WTC11 (cell line): ENCODE data around the gene GPC6. TPM values are rescaled to one million over a fixed set of nuclear protein-coding genes. Genes with fewer than 3 reads are reported as not detected.

ENCODE experiments used
- ATAC-seq: fragments of 200-7000 bp; cut with Tn5 transposase; 2 replicates; pipeline ENCODE4 v1.10.0; 2021; ENCODE audit warnings: mild to moderate bottlenecking, moderate library complexity
- CTCF ChIA-PET: fragments of 300-600 bp; sonication (Branson Sonifier 250); formaldehyde crosslinking; loops from one replicate; lab custom pipeline; 2021; ENCODE audit warnings: antibody characterized with exemption; lab: Charles Lee
- POLR2A ChIA-PET: fragments of 350-600 bp; sonication (Branson Sonifier 250); formaldehyde crosslinking; loops from one replicate; lab custom pipeline; 2021; ENCODE audit warnings: antibody characterized with exemption; lab: Charles Lee
- DNase-seq: peaks from one replicate; pipeline ENCODE4 v3.0.0; 2021; ENCODE audit warnings: low spot score
- H3K27ac Mint-ChIP-seq: 2 replicates; pipeline ENCODE4 v1.8.0; 2021; ENCODE audit warnings: mixed read lengths
- H3K27me3 Mint-ChIP-seq: 2 replicates; pipeline ENCODE4 v1.8.0; 2021; ENCODE audit warnings: low read depth, mild to moderate bottlenecking, moderate library complexity, mixed read lengths
- H3K36me3 Mint-ChIP-seq: 2 replicates; pipeline ENCODE4 v1.8.0; 2021; ENCODE audit warnings: mixed read lengths
- H3K4me1 Mint-ChIP-seq: 2 replicates; pipeline ENCODE4 v1.8.0; 2022; ENCODE audit warnings: mixed read lengths
- H3K4me3 Mint-ChIP-seq: 2 replicates; pipeline ENCODE4 v1.8.0; 2021; ENCODE audit warnings: mild to moderate bottlenecking, moderate library complexity, mixed read lengths
- H3K9me3 Mint-ChIP-seq: 2 replicates; pipeline ENCODE4 v1.8.0; 2021; ENCODE audit warnings: mixed read lengths
- CREM ChIP-seq: sonication (generic); formaldehyde crosslinking; IDR thresholded peaks from 2 replicates; pipeline ENCODE4 v1.8.1; 2022; ENCODE audit warnings: mild to moderate bottlenecking, missing genetic modification reagents, moderate library complexity
- ELF4 ChIP-seq: sonication (generic); formaldehyde crosslinking; IDR thresholded peaks from 2 replicates; pipeline ENCODE4 v1.8.1; 2022; ENCODE audit warnings: low read depth, mild to moderate bottlenecking, moderate library complexity, missing genetic modification reagents
- MYBL2 ChIP-seq: sonication (generic); formaldehyde crosslinking; IDR thresholded peaks from 2 replicates; pipeline ENCODE4 v1.8.1; 2023; ENCODE audit warnings: mild to moderate bottlenecking, moderate library complexity, missing genetic modification reagents
- NR1H2 ChIP-seq: sonication (generic); formaldehyde crosslinking; IDR thresholded peaks from 2 replicates; pipeline ENCODE4 v1.9.0; 2021; ENCODE audit warnings: mild to moderate bottlenecking, moderate library complexity, missing genetic modification reagents
- NR2C2 ChIP-seq: sonication (generic); formaldehyde crosslinking; IDR thresholded peaks from 2 replicates; pipeline ENCODE4 v1.8.0; 2022; ENCODE audit warnings: mild to moderate bottlenecking, missing genetic modification reagents
- SMAD3 ChIP-seq: sonication (generic); formaldehyde crosslinking; IDR thresholded peaks from 2 replicates; pipeline ENCODE4 v1.8.0; 2022; ENCODE audit warnings: missing genetic modification reagents, mild to moderate bottlenecking, borderline replicate concordance
- SOX15 ChIP-seq: fragments of 250-450 bp; sonication (Bioruptor Pico); IDR thresholded peaks from 2 replicates; pipeline ENCODE4 v1.9.0; 2021; ENCODE audit warnings: mild to moderate bottlenecking
- SP1 ChIP-seq: sonication (generic); formaldehyde crosslinking; conservative IDR thresholded peaks from 2 replicates; pipeline ENCODE4 v1.8.1; 2022; ENCODE audit warnings: missing genetic modification reagents
- ZBTB21 ChIP-seq: sonication (generic); formaldehyde crosslinking; IDR thresholded peaks from 2 replicates; pipeline ENCODE4 v1.8.1; 2023; ENCODE audit warnings: mild to moderate bottlenecking, missing genetic modification reagents, borderline replicate concordance
- ZNF263 ChIP-seq: sonication (generic); formaldehyde crosslinking; IDR thresholded peaks from 2 replicates; pipeline ENCODE4 v1.8.1; 2022; ENCODE audit warnings: low read depth, mild to moderate bottlenecking, moderate library complexity, missing genetic modification reagents
- total RNA-seq: library from RNA; stranded (reverse); gene quantifications from 3 replicates; pipeline ENCODE4 v1.2.3, GENCODE V29; 2021
- TF ChIP-seq, protein P1 (sequence below): fragments of 250-450 bp; sonication (Bioruptor Pico); IDR thresholded peaks from 2 replicates; pipeline ENCODE4 v2.1.2; 2022; ENCODE audit warnings: mild to moderate bottlenecking, moderate library complexity
- TF ChIP-seq, protein P2 (sequence below): sonication (generic); formaldehyde crosslinking; IDR thresholded peaks from 2 replicates; pipeline ENCODE4 v1.8.1; 2022; ENCODE audit warnings: low read depth, missing genetic modification reagents, borderline replicate concordance
- TF ChIP-seq, protein P3 (sequence below): sonication (generic); formaldehyde crosslinking; IDR thresholded peaks from 2 replicates; pipeline ENCODE4 v1.8.0; 2022; ENCODE audit warnings: mild to moderate bottlenecking, missing genetic modification reagents
- TF ChIP-seq, protein P4 (sequence below): sonication (generic); formaldehyde crosslinking; IDR thresholded peaks from 2 replicates; pipeline ENCODE4 v1.8.0; 2022; ENCODE audit warnings: mild to moderate bottlenecking, missing genetic modification reagents
- TF ChIP-seq, protein P5 (sequence below): fragments of 200-600 bp; IDR thresholded peaks from 2 replicates; pipeline ENCODE4 v1.8.0; 2022; ENCODE audit warnings: antibody characterized with exemption
- TF ChIP-seq, protein P6 (sequence below): sonication (generic); formaldehyde crosslinking; IDR thresholded peaks from 2 replicates; pipeline ENCODE4 v1.8.1; 2023; ENCODE audit warnings: mild to moderate bottlenecking, missing genetic modification reagents
- TF ChIP-seq, protein P7 (sequence below): fragments of 250-450 bp; sonication (Bioruptor Pico); IDR thresholded peaks from 2 replicates; pipeline ENCODE4 v1.9.0; 2021; ENCODE audit warnings: moderate library complexity, mild to moderate bottlenecking, inconsistent platforms, borderline replicate concordance
- TF ChIP-seq, protein P8 (sequence below): sonication (generic); formaldehyde crosslinking; IDR thresholded peaks from 2 replicates; pipeline ENCODE4 v1.8.0; 2023; ENCODE audit warnings: missing genetic modification reagents, mild to moderate bottlenecking, borderline replicate concordance

The GPC6 gene
- total RNA-seq, 1 experiment from 2014 or later, result 19.5 TPM

DNA sequence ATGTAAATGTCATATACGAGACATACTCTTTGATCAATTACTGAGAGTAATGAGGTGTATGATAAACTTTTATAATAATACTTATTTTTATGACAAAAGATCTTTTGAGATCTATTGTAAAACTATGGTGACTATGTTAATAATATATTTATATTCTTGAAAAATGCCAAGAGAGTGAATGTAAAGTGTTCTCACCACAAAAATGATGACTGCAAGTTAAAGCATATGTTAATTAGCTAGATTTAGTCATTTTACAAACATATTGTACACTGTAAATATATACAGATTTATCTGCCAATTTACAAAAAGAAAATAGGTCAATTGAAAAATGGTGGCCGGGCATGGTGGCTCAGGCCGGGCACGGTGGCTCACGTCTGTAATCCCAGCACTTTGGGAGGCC lies 81.0 kb downstream of the GPC6 start (continued):
- TF ChIP-seq, protein P1, sequence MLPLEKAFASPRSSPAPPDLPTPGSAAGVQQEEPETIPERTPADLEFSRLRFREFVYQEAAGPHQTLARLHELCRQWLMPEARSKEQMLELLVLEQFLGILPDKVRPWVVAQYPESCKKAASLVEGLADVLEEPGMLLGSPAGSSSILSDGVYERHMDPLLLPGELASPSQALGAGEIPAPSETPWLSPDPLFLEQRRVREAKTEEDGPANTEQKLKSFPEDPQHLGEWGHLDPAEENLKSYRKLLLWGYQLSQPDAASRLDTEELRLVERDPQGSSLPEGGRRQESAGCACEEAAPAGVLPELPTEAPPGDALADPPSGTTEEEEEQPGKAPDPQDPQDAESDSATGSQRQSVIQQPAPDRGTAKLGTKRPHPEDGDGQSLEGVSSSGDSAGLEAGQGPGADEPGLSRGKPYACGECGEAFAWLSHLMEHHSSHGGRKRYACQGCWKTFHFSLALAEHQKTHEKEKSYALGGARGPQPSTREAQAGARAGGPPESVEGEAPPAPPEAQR (CRISPR knock-in tag), result no peak
- TF ChIP-seq, all 79 proteins: peak for 0

DNA sequence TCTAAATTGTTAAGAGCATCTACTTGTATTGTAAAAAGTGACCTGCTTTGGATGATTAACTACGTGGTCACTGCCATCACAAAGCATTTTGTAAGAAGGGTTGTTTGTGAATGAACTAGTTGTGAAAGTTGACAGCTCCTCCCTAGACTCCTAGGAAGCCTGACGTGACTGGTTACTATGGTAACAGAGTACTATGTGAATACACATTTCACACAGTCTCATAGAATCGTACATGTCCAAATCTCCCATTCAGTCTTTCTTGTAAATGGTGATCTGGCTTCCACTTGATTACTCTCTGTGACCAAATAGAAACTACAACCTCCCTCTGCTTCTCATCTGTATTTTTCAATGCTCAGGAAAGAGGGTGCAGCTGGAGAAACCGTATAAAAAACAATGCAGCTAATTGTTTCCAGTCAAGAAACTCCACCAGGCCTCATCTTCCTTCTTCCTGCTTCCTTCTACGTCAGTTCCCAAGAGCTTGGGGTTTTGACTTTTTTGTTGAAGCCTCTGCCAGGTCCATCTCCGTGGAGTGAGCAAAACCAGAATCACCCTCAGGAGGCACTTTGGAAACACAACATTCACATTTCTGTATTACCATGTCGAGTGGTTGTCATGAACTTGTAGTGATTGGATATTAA lies 83.4 kb downstream of the GPC6 start:
- TF ChIP-seq SOX15, result no peak
- TF ChIP-seq, protein P2, sequence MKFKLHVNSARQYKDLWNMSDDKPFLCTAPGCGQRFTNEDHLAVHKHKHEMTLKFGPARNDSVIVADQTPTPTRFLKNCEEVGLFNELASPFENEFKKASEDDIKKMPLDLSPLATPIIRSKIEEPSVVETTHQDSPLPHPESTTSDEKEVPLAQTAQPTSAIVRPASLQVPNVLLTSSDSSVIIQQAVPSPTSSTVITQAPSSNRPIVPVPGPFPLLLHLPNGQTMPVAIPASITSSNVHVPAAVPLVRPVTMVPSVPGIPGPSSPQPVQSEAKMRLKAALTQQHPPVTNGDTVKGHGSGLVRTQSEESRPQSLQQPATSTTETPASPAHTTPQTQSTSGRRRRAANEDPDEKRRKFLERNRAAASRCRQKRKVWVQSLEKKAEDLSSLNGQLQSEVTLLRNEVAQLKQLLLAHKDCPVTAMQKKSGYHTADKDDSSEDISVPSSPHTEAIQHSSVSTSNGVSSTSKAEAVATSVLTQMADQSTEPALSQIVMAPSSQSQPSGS (CRISPR knock-in tag), result no peak
- TF ChIP-seq MYBL2 (CRISPR knock-in tag), result no peak
- TF ChIP-seq SP1 (CRISPR knock-in tag), result no peak
- no peak for TF ChIP-seq CREM (CRISPR knock-in tag)
- TF ChIP-seq, protein P3, sequence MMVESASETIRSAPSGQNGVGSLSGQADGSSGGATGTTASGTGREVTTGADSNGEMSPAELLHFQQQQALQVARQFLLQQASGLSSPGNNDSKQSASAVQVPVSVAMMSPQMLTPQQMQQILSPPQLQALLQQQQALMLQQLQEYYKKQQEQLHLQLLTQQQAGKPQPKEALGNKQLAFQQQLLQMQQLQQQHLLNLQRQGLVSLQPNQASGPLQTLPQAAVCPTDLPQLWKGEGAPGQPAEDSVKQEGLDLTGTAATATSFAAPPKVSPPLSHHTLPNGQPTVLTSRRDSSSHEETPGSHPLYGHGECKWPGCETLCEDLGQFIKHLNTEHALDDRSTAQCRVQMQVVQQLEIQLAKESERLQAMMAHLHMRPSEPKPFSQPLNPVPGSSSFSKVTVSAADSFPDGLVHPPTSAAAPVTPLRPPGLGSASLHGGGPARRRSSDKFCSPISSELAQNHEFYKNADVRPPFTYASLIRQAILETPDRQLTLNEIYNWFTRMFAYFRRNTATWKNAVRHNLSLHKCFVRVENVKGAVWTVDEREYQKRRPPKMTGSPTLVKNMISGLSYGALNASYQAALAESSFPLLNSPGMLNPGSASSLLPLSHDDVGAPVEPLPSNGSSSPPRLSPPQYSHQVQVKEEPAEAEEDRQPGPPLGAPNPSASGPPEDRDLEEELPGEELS, result no peak
- TF ChIP-seq, protein P4, sequence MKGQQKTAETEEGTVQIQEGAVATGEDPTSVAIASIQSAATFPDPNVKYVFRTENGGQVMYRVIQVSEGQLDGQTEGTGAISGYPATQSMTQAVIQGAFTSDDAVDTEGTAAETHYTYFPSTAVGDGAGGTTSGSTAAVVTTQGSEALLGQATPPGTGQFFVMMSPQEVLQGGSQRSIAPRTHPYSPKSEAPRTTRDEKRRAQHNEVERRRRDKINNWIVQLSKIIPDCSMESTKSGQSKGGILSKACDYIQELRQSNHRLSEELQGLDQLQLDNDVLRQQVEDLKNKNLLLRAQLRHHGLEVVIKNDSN (CRISPR knock-in tag), result no peak
- TF ChIP-seq, protein P5, sequence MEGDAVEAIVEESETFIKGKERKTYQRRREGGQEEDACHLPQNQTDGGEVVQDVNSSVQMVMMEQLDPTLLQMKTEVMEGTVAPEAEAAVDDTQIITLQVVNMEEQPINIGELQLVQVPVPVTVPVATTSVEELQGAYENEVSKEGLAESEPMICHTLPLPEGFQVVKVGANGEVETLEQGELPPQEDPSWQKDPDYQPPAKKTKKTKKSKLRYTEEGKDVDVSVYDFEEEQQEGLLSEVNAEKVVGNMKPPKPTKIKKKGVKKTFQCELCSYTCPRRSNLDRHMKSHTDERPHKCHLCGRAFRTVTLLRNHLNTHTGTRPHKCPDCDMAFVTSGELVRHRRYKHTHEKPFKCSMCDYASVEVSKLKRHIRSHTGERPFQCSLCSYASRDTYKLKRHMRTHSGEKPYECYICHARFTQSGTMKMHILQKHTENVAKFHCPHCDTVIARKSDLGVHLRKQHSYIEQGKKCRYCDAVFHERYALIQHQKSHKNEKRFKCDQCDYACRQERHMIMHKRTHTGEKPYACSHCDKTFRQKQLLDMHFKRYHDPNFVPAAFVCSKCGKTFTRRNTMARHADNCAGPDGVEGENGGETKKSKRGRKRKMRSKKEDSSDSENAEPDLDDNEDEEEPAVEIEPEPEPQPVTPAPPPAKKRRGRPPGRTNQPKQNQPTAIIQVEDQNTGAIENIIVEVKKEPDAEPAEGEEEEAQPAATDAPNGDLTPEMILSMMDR, result no peak
- no peak for TF ChIP-seq ZBTB21 (CRISPR knock-in tag)
- DNase-seq, result no peak
- Mint-ChIP-seq H3K9me3 (no peaks in the 10 kb centered on the region), H3K4me1 (peaks cover 29% of the 10 kb centered on the region), H3K27me3 (no peaks in the 10 kb centered on the region), H3K4me3 (no peak overlapping the region), H3K27ac (no peak overlapping the region; the same call in 1 of the 2 replicates), H3K36me3 (no peaks in the 10 kb centered on the region)
- ChIA-PET CTCF (interaction anchor here (1.3 kb wide), 1 partner anchor 76 kb away, joined by 3 read pairs; no protein-coding TSS in a partner anchor), POLR2A (no interaction called here)
- no peak; the same call in 1 of the 2 replicates for ATAC-seq

DNA sequence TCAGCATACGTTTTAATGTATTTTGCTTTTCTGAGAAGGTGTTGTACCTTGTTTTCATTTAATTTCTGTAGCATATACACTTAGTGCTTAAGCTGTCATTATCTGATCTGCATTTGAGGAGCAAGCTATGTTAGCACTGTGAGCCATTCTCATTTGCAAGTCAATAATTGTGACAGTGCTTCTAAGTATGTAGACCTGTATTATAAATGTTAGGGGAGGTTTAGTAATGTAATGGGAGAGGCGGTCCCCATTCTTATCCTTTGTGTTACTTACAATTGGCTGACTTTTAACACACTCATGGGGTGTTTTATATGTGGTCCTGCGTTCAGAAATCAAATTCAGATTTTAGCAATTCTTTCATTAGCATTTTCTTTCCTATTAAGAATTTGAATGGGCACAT lies 90.2 kb downstream of the GPC6 start:
- CTCF ChIA-PET, result no interaction called here
- DNase-seq (no peak), ATAC-seq (peak; percentile 69)
- POLR2A ChIA-PET, result no interaction called here
- Mint-ChIP-seq H3K27ac (no peak overlapping the region; the same call in 1 of the 2 replicates), H3K9me3 (no peaks in the 10 kb centered on the region), H3K27me3 (no peaks in the 10 kb centered on the region), H3K4me3 (no peak overlapping the region), H3K36me3 (no peaks in the 10 kb centered on the region), H3K4me1 (peaks cover 58% of the 10 kb centered on the region)
- TF ChIP-seq ELF4 (CRISPR knock-in tag) (no peak), NR1H2 (no peak), SMAD3 (CRISPR knock-in tag) (no peak), ZNF263 (CRISPR knock-in tag) (no peak), NR2C2 (CRISPR knock-in tag) (no peak)
- TF ChIP-seq, protein P6, sequence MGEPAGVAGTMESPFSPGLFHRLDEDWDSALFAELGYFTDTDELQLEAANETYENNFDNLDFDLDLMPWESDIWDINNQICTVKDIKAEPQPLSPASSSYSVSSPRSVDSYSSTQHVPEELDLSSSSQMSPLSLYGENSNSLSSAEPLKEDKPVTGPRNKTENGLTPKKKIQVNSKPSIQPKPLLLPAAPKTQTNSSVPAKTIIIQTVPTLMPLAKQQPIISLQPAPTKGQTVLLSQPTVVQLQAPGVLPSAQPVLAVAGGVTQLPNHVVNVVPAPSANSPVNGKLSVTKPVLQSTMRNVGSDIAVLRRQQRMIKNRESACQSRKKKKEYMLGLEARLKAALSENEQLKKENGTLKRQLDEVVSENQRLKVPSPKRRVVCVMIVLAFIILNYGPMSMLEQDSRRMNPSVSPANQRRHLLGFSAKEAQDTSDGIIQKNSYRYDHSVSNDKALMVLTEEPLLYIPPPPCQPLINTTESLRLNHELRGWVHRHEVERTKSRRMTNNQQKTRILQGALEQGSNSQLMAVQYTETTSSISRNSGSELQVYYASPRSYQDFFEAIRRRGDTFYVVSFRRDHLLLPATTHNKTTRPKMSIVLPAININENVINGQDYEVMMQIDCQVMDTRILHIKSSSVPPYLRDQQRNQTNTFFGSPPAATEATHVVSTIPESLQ (CRISPR knock-in tag), result no peak
- TF ChIP-seq, protein P7, sequence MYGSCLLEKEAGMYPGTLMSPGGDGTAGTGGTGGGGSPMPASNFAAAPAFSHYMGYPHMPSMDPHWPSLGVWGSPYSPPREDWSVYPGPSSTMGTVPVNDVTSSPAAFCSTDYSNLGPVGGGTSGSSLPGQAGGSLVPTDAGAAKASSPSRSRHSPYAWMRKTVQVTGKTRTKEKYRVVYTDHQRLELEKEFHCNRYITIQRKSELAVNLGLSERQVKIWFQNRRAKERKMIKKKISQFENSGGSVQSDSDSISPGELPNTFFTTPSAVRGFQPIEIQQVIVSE (CRISPR knock-in tag), result no peak
- TF ChIP-seq, protein P8, sequence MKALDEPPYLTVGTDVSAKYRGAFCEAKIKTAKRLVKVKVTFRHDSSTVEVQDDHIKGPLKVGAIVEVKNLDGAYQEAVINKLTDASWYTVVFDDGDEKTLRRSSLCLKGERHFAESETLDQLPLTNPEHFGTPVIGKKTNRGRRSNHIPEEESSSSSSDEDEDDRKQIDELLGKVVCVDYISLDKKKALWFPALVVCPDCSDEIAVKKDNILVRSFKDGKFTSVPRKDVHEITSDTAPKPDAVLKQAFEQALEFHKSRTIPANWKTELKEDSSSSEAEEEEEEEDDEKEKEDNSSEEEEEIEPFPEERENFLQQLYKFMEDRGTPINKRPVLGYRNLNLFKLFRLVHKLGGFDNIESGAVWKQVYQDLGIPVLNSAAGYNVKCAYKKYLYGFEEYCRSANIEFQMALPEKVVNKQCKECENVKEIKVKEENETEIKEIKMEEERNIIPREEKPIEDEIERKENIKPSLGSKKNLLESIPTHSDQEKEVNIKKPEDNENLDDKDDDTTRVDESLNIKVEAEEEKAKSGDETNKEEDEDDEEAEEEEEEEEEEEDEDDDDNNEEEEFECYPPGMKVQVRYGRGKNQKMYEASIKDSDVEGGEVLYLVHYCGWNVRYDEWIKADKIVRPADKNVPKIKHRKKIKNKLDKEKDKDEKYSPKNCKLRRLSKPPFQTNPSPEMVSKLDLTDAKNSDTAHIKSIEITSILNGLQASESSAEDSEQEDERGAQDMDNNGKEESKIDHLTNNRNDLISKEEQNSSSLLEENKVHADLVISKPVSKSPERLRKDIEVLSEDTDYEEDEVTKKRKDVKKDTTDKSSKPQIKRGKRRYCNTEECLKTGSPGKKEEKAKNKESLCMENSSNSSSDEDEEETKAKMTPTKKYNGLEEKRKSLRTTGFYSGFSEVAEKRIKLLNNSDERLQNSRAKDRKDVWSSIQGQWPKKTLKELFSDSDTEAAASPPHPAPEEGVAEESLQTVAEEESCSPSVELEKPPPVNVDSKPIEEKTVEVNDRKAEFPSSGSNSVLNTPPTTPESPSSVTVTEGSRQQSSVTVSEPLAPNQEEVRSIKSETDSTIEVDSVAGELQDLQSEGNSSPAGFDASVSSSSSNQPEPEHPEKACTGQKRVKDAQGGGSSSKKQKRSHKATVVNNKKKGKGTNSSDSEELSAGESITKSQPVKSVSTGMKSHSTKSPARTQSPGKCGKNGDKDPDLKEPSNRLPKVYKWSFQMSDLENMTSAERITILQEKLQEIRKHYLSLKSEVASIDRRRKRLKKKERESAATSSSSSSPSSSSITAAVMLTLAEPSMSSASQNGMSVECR, result no peak
